Measurements from ENCODE around the gene DBNL.

Gene DBNL

DNA sequence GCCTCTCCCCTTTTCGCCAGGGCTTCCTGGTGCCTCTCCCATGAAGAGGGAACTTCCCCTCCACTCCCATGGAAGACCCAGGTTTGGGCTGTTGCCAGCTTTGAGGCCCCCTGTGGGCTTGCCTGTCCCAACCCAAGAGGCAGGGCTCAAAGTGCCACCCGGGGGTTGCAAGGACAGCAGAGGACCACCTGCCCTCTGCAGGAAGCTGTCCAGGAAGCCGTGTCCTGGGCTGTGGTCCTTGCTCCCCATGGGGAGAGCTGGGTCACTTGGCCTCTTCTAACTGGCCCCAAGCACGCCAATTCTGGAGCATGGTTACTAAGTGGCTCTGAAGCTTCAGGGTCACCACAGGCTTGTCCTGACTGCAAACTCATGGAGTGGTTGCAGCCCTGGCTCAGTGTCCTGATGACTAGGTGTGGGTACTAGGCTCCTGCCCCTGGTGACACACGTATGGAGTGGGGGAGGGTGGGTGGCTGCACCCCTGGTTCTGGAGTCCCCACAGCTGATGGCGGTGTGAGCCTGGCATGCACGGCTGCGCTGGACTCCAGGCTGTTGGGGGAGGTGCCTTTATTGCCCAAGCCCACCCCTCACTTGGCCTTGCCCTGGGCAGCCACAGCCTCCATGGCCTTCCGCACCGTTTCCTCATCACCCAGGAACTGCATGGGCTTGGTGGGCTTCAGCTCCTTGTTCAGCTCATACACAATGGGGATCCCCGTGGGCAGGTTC lies 17.8 kb downstream of the DBNL start:
- H3K36me3 ChIP-seq (replicated peaks), result peaks cover 46% of the 10 kb centered on the region
- H3K27me3 ChIP-seq (ENCODE audit: low read depth), result no peaks in the 10 kb centered on the region
- H3K4me1 ChIP-seq, result peaks cover 10% of the 10 kb centered on the region
- in situ Hi-C loops (cut with MboI; ENCODE audit: low sequenced_read_pairs), result no loop called here
- DNase-seq (ENCODE audit: low spot score in 2 of 2), result no peak
- H3K4me3 ChIP-seq, result no peak overlapping the region
- no peaks in the 10 kb centered on the region for H3K9me3 ChIP-seq

DNA sequence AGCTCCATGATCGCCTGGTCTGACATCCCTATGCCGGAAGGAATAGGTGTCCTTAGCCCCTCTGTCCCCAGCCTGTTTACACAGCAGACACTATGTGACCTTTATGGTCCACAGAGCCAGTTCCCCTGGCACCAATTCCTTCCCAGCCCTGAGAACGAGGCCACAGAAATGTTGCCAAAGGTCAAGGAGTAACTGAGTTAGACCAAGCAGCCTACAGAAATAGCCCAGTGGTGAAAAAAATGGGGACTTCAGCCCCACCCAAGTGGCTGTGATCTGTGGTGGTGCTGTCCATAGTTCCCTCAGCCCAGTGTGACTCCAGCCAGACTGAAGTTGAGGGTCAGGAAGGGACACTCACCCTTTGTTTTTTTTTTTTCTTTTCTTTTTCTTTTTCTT lies 18.4 kb downstream of the DBNL start:
- H3K9me3 ChIP-seq, result no peaks in the 10 kb centered on the region
- in situ Hi-C loops (cut with MboI; ENCODE audit: low sequenced_read_pairs), result no loop called here
- H3K4me3 ChIP-seq, result no peak overlapping the region
- peaks cover 10% of the 10 kb centered on the region for H3K4me1 ChIP-seq
- H3K36me3 ChIP-seq (replicated peaks), result peaks cover 41% of the 10 kb centered on the region
- H3K27me3 ChIP-seq (ENCODE audit: low read depth), result no peaks in the 10 kb centered on the region
- no peak for DNase-seq (ENCODE audit: low spot score in 2 of 2)

DNA sequence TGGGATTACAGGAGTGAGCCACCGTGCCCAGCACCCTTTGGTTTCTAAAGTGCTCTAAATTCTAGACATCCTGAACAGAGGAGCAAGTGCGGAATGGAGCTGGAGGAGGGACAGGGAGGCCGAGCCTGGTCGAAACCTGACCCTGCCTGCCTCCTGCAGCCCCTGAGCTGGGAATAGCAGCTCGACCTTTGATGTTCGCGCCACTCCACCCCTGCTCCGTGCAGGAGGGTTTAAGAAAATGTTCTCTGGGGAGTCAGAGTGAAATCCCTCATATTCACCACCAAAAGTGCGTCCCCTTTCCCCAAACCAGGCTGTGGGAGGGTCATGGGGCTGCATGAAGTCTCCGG lies 19.0 kb downstream of the DBNL start:
- H3K4me3 ChIP-seq, result no peak overlapping the region
- H3K9me3 ChIP-seq, result no peaks in the 10 kb centered on the region
- peaks cover 34% of the 10 kb centered on the region for H3K36me3 ChIP-seq (replicated peaks)
- in situ Hi-C loops (cut with MboI; ENCODE audit: low sequenced_read_pairs), result no loop called here
- no peaks in the 10 kb centered on the region for H3K27me3 ChIP-seq (ENCODE audit: low read depth)
- no peak for DNase-seq (ENCODE audit: low spot score in 2 of 2)
- H3K4me1 ChIP-seq, result peaks cover 10% of the 10 kb centered on the region

DNA sequence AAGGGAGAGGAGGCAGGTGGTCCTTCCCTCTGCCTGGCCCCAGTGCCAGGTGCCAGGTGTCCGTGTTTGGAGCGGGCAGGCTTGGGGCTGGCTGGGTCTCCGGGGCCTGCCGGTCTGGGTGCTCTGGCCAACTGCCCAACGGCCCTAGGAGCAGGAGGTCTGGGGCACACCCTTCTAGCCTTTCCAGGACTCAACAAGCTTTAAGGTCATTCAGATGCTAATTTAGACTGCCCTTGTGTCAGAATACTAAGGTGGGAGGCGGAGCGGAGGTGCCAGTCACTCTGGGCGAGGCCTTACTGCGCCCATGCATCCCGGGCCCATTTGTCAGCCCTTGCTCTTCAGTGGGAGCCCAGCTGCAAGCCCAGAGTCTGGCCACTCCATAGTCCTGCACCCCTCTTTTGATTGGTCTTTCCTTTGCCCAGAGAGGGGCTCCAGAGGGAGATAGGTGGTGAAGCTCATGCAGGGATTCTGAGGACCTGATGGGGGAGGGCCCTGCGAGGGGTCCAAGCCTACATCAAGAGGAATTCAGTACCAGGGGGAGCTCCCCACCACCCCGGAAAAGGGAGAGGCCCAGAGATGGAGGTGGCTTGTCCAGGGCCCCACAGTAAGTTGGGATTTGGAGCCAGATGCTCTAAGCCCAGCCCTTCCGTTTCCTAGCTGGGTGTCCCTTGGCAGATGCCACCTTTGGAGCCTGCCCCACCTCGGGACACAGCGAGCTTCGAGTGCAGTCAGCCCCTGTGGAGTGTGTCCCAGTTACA lies 19.6 kb downstream of the DBNL start:
- peak; percentile 66 to 75 for DNase-seq (ENCODE audit: low spot score in 2 of 2)
- in situ Hi-C loops (cut with MboI; ENCODE audit: low sequenced_read_pairs), result no loop called here
- Histone ChIP-seq H3K36me3 (replicated peaks) (peaks cover 29% of the 10 kb centered on the region), H3K4me3 (no peak overlapping the region), H3K27me3 (ENCODE audit: low read depth) (no peaks in the 10 kb centered on the region), H3K4me1 (peaks cover 10% of the 10 kb centered on the region), H3K9me3 (no peaks in the 10 kb centered on the region)

DNA sequence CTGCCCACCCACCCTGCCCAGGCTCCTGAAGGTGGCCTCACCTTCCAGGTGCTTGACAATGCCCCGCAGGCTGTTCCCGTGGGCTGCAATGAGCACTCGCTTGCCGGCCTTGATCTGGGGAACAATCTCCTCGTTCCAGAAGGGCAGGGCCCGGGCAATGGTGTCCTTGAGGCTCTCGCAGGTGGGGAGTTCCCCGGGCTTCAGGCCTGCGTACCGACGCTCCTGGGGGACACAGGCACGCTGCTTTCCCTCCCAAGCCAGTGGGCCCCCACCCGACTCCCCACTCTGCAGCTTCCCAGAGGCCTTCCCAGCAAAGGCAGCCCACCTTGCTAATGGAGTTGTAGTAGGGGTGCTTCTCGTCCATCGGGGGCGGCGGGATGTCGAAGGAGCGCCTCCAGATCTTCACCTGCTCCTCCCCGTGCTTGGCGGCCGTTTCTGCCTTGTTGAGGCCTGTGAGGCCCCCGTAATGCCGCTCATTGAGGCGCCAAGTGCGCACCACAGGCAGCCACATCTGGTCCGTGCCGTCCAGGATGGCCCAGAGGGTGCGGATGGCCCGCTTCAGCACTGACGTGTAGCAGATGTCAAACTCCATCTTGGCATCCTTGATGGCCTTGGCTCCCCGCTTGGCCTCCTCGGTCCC lies 20.4 kb downstream of the DBNL start:
- Histone ChIP-seq H3K4me3 (no peak overlapping the region), H3K36me3 (replicated peaks) (peaks cover 21% of the 10 kb centered on the region), H3K4me1 (peaks cover 10% of the 10 kb centered on the region), H3K27me3 (ENCODE audit: low read depth) (no peaks in the 10 kb centered on the region), H3K9me3 (no peaks in the 10 kb centered on the region)
- in situ Hi-C loops (cut with MboI; ENCODE audit: low sequenced_read_pairs), result no loop called here
- DNase-seq (ENCODE audit: low spot score in 2 of 2), result no peak

DNA sequence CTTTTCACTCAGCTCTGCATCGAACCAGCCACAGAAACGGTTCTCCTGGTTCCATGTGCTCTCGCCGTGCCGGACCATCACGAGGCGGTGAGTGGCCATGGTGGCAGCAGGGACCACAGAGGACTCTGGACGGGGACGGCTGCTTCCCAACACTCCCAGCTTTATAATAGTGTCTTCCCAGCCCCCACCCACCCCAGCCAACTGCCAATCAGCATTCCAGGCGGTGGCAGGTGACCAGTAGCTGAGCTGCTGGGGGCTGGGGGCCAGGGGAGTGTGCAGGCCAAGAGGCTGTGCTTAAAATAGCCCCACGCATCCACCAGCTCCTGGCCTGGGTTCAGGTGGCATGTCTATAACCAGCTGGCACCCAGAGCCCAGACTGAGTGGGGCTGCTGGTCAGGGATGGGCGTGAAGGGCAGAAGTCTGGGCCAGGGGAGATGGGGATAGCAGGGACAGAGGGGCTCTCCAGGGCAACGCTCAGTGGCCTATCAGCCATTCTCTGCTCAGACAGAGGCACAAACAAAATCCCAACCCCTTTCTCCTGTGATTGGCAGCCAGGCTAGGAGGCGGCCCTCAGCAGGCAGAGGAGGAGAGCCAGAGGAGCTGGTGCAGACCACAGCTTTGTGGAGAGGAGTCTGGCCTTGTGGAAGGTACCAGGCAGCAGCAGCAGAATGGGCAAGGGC lies 21.1 kb downstream of the DBNL start, which contains the start of gene PGAM2:
Gene PGAM2, minus strand, starts transcription at position 137 of the 680 bp plus-strand sequence. Its CDS starts 38 bp downstream, at position 99.
- in situ Hi-C loops (cut with MboI; ENCODE audit: low sequenced_read_pairs), result no loop called here
- Histone ChIP-seq H3K4me3 (no peak within 1 kb of the TSS), H3K27me3 (ENCODE audit: low read depth) (no peaks in the 10 kb centered on the region), H3K36me3 (replicated peaks) (peaks cover 16% of the 10 kb centered on the region), H3K4me1 (peaks cover 10% of the 10 kb centered on the region), H3K9me3 (no peaks in the 10 kb centered on the region)
- peak in 1 of 2 experiments; percentile 46 for DNase-seq (ENCODE audit: low spot score in 2 of 2)

DNA sequence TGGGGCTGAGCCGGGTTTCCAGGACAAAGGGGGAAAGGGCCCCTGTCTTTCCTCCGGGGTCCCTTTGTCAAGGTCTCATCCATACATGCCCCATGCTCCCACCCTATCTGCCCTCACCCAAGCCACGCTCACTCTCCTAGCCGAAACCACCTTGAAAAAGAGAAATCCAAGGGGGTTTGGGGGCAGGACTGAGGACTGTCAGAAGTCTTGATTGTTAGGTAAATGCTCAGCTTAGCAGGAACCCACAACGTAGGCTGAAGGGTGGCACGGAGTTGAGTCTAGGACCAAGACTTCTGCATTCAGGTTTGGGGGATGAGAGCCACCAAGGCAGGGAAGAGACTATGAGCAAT lies 21.6 kb downstream of the DBNL start:
- H3K27me3 ChIP-seq (ENCODE audit: low read depth), result no peaks in the 10 kb centered on the region
- peaks cover 11% of the 10 kb centered on the region for H3K36me3 ChIP-seq (replicated peaks)
- H3K4me1 ChIP-seq, result peaks cover 10% of the 10 kb centered on the region
- no peak overlapping the region for H3K4me3 ChIP-seq
- in situ Hi-C loops (cut with MboI; ENCODE audit: low sequenced_read_pairs), result no loop called here
- no peaks in the 10 kb centered on the region for H3K9me3 ChIP-seq
- no peak for DNase-seq (ENCODE audit: low spot score in 2 of 2)

DNA sequence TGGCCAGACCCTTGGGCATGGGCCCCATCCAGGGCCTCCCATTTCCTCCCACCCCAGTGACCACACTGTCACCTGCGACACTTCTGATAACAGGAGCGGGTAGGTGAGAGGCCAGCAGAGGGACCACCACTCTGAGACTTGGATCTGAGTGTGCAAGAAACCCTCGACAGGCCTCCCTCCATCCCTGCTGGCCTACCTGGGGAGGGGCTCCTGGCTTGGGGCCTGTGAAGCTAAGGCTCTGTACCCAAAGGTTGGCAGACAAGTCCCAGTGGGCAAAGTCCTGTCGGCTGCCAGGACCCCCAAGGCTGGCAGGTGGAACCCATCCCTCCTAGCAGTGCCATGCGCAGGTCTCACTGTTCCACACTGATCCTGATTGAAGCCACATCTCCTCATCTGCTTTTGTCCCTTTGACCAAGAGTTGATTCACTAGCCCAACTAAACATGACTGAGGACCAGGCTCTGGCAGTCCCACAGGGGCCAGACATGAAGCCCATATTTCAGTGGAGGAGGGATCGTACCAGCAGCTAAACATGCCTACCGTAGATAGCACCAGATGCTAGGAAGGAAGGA lies 22.1 kb downstream of the DBNL start:
- peaks cover 10% of the 10 kb centered on the region for H3K4me1 ChIP-seq
- DNase-seq (ENCODE audit: low spot score in 2 of 2), result no peak
- no peak overlapping the region for H3K4me3 ChIP-seq
- H3K27me3 ChIP-seq (ENCODE audit: low read depth), result no peaks in the 10 kb centered on the region
- peaks cover 6% of the 10 kb centered on the region for H3K36me3 ChIP-seq (replicated peaks)
- in situ Hi-C loops (cut with MboI; ENCODE audit: low sequenced_read_pairs), result no loop called here
- H3K9me3 ChIP-seq, result no peaks in the 10 kb centered on the region

DNA sequence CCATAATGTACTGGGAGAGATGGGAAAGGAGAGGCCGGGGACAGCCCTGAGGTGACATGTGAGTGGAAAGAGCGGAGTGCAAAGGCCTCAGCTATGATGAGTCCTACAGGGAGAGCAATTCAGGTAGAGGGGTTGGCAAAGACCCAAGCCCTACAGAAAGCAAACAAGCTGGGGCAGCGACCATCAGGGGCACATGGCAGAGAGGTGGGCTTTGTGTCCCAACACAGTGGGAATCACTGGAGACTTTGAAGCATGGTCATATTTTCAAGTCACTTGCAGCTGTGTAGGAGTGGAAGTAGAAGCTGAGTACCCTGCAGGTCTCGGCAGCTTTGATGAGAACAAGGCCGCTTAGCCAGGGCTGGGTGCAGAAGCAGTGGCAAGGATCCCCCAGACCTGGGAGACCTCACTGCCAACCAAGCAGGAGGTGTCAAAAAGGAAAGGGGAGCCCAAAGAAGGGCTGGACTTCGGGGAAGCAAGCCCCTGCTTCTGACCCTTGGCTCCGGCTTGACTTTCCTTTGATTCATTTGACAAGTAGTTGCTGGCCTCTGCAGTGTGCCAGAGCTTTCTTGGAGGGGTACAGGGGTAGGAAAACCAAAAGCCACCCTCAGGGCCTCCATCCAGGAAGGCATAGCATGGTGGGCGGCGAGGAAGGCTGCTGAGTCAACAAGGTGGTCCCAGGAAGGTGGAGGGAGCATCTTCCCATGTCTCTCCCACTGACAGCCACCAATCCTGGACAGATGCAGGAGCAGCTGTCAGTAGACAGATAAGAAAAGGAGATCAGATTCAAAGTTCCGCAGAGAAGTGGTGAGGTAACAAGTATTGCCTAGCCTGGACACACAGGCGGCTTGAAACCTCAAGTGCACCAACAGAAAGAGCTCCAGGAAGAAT lies 22.8 kb downstream of the DBNL start:
- Histone ChIP-seq H3K4me1 (peaks cover 10% of the 10 kb centered on the region), H3K9me3 (no peaks in the 10 kb centered on the region), H3K27me3 (ENCODE audit: low read depth) (no peaks in the 10 kb centered on the region), H3K36me3 (replicated peaks) (no peaks in the 10 kb centered on the region), H3K4me3 (no peak overlapping the region)
- no peak for DNase-seq (ENCODE audit: low spot score in 2 of 2)
- in situ Hi-C loops (cut with MboI; ENCODE audit: low sequenced_read_pairs), result no loop called here

DNA sequence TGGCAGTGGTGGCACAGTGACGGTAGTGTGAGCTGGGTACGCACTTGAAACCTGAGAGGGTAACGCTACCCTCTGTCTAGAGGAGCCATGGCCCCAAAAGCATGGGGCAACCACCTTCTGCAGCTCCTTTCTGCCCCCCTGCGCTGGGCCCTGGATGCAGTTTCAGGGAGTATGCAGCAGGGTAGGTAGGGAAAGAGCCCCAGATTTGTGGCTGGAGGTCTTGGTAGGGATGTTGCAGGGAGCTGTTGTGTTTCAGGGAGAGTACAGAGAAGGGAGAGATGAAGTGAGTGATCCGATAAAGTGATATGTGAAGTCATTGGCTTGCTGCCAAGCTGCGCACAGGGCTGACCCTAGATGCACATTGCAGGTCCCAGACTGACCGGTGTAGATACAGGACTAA lies 23.6 kb downstream of the DBNL start:
- Histone ChIP-seq H3K4me1 (peaks cover 10% of the 10 kb centered on the region), H3K27me3 (ENCODE audit: low read depth) (no peaks in the 10 kb centered on the region), H3K36me3 (replicated peaks) (no peaks in the 10 kb centered on the region), H3K9me3 (no peaks in the 10 kb centered on the region), H3K4me3 (no peak overlapping the region)
- DNase-seq (ENCODE audit: low spot score in 2 of 2), result no peak
- in situ Hi-C loops (cut with MboI; ENCODE audit: low sequenced_read_pairs), result no loop called here

DNA sequence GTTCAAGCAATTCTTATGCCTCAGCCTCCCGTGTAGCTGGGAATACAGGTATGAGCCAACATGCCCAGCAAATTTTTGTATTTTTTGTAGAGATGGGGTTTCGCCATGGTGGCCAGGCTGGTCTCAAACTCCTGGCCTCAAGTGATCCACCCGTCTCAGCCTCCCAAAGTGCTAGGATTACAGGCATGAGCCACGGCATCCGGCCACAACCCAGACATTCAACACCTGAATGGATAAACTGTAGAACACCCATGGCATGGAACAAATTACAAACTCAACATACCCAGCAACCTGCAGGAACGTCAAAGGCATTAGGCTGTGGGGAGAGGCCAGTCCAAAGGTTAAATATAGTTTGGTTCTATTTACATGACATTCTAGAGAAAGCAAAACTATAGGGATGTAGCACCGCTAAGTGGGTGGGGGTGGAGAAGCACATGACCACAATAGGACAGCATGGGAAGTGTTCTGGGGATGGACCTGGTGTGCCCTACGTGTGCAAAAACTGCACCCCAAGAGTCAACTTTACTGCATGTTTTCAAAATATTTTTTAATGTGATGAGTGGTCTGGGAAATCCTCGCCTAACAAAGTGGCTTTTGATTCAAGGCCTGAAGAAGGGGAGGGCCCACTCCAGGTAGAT lies 27.3 kb downstream of the DBNL start:
- Histone ChIP-seq H3K27me3 (ENCODE audit: low read depth) (no peaks in the 10 kb centered on the region), H3K4me1 (no peaks in the 10 kb centered on the region), H3K9me3 (no peaks in the 10 kb centered on the region), H3K4me3 (no peak overlapping the region), H3K36me3 (replicated peaks) (peaks cover 18% of the 10 kb centered on the region)
- in situ Hi-C loops (cut with MboI; ENCODE audit: low sequenced_read_pairs), result no loop called here
- no peak for DNase-seq (ENCODE audit: low spot score in 2 of 2)

DNA sequence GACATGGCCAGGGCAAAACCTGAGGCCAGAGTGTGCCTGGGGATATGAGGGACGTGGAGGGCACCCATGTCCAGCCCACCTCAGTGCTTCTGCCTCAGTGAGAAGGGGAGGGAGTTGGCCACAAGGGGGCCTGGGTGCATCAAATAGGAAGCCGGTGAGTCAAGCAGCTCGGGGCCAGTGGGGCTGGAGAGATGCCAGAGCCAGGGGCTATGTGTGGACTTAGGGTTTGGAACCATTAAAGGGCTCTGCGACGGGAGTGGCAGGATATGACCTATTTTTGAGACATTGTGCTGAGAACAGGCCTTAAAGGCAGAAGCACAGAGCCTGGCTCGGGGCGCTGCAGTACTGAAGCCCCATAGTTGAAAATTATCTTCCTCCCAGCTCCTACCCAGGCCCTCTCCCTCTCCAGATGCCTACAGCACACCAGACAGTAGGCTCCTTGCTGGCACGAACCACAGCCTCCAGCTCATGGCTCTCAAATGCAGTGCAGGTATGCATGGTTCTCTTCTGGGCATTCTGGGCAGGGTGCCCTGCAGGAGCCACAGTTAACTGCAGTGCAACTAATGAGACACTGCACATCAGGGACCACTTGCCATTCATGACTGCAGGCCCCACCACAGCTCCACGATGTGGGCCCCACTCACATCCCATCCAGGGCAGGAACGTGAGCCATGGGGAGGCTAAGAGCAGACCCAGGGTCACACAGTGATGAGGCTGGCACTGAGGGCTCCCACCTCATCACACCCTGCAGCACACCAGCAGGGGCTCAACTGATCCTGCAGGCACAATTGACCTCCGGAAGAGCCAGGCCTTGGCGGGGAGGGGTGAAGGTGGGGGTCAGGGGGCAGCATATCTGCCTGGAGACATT lies 28.1 kb downstream of the DBNL start:
- peak; percentile 50 to 85 for DNase-seq (ENCODE audit: low spot score in 2 of 2)
- in situ Hi-C loops (cut with MboI; ENCODE audit: low sequenced_read_pairs), result no loop called here
- Histone ChIP-seq H3K4me3 (no peak overlapping the region), H3K36me3 (replicated peaks) (peaks cover 25% of the 10 kb centered on the region), H3K27me3 (ENCODE audit: low read depth) (no peaks in the 10 kb centered on the region), H3K4me1 (no peaks in the 10 kb centered on the region), H3K9me3 (no peaks in the 10 kb centered on the region)

Data from HAP-1 (cell line).